ENCODE measurements around the gene LARP4B. TPM values are rescaled to one million over a fixed set of nuclear protein-coding genes. Genes with fewer than 3 reads are reported as not detected.
A peak's percentile ranks its signal among the peaks of the same experiment; 100 is the strongest.

LARP4B gene
- total RNA-seq, 1 donor from 2014 or later: 114 TPM

- H3K4me3 ChIP-seq: no peak overlapping the region
- peaks cover 37% of the 10 kb centered on the region for H3K36me3 ChIP-seq
- H3K27me3 ChIP-seq (ENCODE audit: low read depth): no peaks in the 10 kb centered on the region
- DNase-seq: peak; percentile 63
- intact Hi-C loops (cut with DNase I): no loop called here
- peak; percentile 45 to 49 for ATAC-seq
- H3K9me3 ChIP-seq: no peaks in the 10 kb centered on the region
- peaks cover 11% of the 10 kb centered on the region for H3K4me1 ChIP-seq
- H3K27ac ChIP-seq: no peak overlapping the region
- TF ChIP-seq CTCF (IDR thresholded peaks at IDR 0.05): no peak
Measured at GRCh38 chr10:804787-805619, 126.5 kb downstream of the LARP4B start.

GRCh38 chr10:804191-804781, 127.2 kb downstream of the LARP4B start:
- peak; percentile 50 for DNase-seq
- peak in 1 of 2 donors; percentile 16 for ATAC-seq
- H3K36me3 ChIP-seq: peaks cover 29% of the 10 kb centered on the region
- H3K4me3 ChIP-seq: no peak overlapping the region
- no peaks in the 10 kb centered on the region for H3K27me3 ChIP-seq (ENCODE audit: low read depth)
- no peaks in the 10 kb centered on the region for H3K9me3 ChIP-seq
- intact Hi-C loops (cut with DNase I): no loop called here
- H3K4me1 ChIP-seq: peaks cover 11% of the 10 kb centered on the region
- no peak overlapping the region for H3K27ac ChIP-seq
- TF ChIP-seq CTCF (IDR thresholded peaks at IDR 0.05): no peak

GRCh38 chr10:803041-803741, 128.3 kb downstream of the LARP4B start:
- H3K27ac ChIP-seq: no peak overlapping the region
- no peaks in the 10 kb centered on the region for H3K27me3 ChIP-seq (ENCODE audit: low read depth)
- H3K9me3 ChIP-seq: no peaks in the 10 kb centered on the region
- TF ChIP-seq CTCF (IDR thresholded peaks at IDR 0.05): no peak
- intact Hi-C loops (cut with DNase I): no loop called here
- DNase-seq (no peak), ATAC-seq (peak in 1 of 2 donors; percentile 5)
- peaks cover 20% of the 10 kb centered on the region for H3K36me3 ChIP-seq
- H3K4me1 ChIP-seq: peaks cover 11% of the 10 kb centered on the region
- no peak overlapping the region for H3K4me3 ChIP-seq

- intact Hi-C loops (cut with DNase I): no loop called here
- TF ChIP-seq CTCF (IDR thresholded peaks at IDR 0.05): no peak
- no peak for DNase-seq
- no peak overlapping the region for H3K27ac ChIP-seq
- ATAC-seq: no peak
- H3K4me3 ChIP-seq: no peak overlapping the region
- H3K9me3 ChIP-seq: no peaks in the 10 kb centered on the region
- no peaks in the 10 kb centered on the region for H3K27me3 ChIP-seq (ENCODE audit: low read depth)
- peaks cover 13% of the 10 kb centered on the region for H3K36me3 ChIP-seq
- H3K4me1 ChIP-seq: peaks cover 11% of the 10 kb centered on the region
Measured at GRCh38 chr10:802506-802905, 129.0 kb downstream of the LARP4B start.

GRCh38 chr10:797179-797578, 134.3 kb downstream of the LARP4B start:
- Histone ChIP-seq H3K4me3 (no peak overlapping the region), H3K4me1 (no peaks in the 10 kb centered on the region), H3K36me3 (no peaks in the 10 kb centered on the region), H3K9me3 (peaks cover 4% of the 10 kb centered on the region), H3K27me3 (ENCODE audit: low read depth) (no peaks in the 10 kb centered on the region), H3K27ac (no peak overlapping the region)
- intact Hi-C loops (cut with DNase I): no loop called here
- no peak for TF ChIP-seq CTCF (IDR thresholded peaks at IDR 0.05)
- DNase-seq (no peak), ATAC-seq (no peak)

All from lower lobe of right lung (tissue), 2 donors.